ENCODE measurements around the gene FES.
A peak's percentile ranks its signal among the peaks of the same experiment; 100 is the strongest.
"Not testable (repeated sequence)": the region's sequence is repeated elsewhere in the genome, so short reads cannot be mapped to it uniquely, and the experiment has no call there.

Gene FES

DNA sequence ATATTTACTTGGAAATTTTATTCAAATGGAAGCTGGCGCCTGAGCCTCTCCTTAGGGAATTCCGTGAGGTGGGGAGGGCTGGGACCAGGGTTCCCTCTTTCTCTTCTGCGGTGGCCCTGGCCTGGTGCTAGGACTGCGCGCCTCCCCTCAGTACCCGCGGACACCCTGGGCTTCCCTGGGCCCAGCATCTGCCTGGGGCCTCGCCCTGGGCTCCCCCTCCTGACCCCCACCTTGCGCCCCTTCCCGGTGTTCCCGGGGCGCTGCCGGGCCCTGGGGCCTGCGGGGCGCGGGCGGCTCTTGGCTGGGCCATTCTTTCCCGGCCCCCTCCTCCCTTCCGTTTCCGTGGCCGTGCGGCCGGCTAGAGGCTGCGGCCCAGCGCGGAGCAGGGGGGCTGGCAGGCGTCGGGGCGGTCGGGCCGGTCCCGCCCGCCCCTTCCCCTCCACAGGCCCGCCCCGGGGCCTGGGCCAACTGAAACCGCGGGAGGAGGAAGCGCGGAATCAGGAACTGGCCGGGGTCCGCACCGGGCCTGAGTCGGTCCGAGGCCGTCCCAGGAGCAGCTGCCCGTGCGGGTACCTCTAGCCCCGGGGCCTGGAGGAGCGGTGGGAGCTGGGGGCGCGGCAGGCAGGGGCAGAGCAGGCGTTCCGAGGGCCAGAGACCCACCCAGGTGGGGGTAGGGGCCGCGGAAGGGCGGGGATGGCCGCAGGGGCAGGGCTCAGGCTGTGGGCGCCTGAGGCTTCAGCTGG, at the start of gene FES:
Gene FES, plus strand, starts transcription at position 529 of the 743 bp plus-strand sequence. CDS start 542 bp downstream, outside the sequence.
- DNase-seq: no peak

GRCh38 chr15:90834626-90835025, 49.7 kb upstream of the FES start:
- no peak for DNase-seq

DNA sequence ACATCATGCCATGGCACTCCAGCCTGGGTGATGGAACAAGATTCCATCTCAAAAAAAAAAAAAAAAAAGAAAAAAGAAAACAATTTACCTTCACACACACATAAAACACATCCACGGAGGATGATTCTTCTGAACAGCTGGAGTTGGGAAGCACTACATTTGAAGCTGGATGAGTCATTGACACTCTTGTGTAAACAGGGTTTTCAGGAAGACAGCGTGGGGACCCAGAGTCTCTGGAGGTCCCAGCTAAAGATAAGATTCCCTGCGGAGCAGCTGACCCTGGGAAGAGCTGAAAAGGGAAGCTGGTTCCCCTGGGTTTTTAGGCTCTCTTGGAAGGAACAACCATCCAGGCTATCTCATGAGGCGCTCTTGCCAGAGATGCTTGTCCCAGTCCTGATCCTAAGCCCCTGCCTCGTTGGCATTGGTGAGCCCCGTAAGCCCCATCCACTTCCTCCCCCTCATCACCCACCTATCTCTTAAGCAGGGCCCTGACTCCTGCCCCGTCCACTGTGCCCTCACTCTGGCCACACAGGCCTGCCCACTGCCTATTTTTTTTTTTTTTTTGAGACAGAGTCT, 47.9 kb upstream of the FES start:
- no peak for DNase-seq

GRCh38 chr15:90837094-90837493, 47.2 kb upstream of the FES start:
- no peak for DNase-seq

GRCh38 chr15:90838139-90838538, 46.2 kb upstream of the FES start:
- DNase-seq: no peak

- DNase-seq: no peak
Measured at GRCh38 chr15:90838544-90838943, 45.8 kb upstream of the FES start.

DNA sequence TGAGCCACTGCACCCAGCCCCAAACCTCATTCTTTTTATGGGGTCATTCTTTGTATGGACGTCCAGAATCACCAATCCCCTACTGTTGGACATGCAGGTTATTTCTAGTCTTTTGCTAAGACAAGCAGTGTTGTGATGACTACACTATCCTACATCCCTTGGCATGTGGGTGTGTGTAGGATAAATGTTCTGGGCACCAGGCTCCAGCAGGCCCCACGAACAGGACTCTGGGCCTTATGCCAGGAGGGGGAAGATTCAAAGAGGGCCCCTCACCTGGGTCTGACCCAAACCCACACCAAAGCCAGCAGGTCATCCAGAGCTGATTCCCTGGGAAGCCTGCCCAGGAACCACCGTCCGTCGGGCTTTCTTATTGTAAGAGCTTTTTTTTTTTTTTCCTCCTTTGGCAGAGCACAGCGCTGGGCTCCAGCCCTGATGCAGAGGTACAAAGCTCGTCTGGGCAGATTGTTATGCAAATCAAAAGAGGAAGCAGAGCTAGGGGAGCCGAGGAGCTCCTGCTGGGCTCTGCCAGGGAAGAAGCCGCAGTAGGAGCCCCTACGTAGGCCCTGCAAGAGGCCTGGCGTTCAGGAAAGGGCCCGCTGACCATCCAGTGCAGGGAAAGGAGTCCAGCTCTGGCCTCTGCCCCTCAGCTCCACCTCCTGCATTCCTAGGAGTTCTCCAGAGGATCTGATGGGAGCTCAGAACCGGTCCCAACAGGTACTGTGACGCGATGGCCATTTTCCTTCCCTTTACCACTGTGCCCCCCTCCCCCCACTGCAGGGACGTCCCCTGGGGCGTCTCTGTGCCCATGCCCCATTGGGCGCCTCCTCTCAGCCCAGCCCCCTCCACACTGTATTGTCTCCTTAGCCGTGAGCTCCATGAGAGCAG, 44.9 kb upstream of the FES start:
- DNase-seq: peak; percentile 36

DNA sequence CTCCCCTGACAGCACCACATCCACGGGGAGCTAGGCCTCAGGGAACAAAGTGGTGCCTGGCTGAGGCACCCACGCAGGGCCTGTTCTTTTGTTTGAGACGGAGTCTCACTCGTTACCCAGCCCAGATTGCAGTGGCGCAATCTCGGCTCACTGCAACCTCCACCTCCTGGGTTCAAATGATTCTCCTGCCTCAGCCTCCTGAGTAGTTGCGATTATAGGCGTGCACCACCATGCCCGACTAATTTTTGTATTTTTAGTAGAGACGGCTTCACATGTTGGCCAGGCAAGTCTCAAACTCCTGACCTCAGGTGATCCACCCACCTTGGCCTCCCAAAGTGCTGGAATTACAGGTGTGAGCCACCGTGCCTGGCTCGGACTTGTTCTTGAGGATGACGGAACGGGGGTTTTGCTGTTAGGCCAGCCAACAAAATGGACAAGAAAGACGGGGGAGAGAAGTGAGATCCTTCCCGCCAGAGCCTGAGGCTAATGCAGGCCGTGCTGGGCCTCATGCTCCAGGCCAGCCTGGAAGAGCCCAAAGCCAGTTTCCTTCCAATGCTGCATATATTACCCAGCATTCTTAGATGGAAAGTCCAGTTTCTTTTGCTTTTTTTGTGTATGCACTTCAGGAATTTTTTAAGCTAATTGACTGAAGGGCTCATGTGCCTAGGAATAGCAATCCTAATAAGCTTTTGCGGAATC, 44.0 kb upstream of the FES start:
- no peak for DNase-seq

- no peak for DNase-seq
Measured at GRCh38 chr15:90840954-90841353, 43.4 kb upstream of the FES start.

- no peak for DNase-seq
Measured at GRCh38 chr15:90844696-90845095, 39.6 kb upstream of the FES start.

DNA sequence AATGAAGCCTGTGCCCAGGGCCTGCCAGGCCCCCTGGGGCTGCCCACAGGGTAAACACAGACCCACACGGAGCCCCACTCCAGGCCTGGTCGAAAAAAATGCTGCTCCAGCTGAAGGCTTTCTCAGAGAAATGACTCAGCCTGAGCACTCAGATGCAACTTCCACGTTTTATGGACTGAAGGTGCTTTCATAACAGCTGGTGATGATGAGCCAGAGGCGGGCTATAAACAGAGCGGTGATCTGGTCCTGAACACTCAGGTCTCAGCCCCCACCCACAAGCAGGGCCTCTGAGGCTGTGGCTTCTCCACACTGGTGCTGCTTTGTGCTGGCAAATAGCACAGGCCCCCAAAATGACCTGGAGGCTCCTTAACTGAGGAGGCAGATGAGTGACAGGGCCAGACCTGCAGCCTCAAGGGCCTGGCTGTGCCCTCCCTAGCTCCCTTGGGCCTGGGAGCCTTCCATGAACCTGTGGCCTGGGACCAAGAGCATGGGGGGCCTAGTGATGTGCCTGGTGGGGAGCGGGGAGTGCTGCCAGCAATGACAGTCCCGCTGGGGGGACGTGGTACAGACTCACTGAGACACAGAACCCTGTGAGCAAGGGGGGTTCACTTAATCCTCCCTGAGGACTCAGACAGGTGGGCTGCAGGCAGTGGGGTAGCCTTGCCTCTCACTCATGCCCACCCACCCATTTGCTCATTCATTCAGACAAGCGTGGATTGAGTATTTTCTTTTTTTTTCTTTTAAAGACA, 38.9 kb upstream of the FES start:
- no peak for DNase-seq

DNA sequence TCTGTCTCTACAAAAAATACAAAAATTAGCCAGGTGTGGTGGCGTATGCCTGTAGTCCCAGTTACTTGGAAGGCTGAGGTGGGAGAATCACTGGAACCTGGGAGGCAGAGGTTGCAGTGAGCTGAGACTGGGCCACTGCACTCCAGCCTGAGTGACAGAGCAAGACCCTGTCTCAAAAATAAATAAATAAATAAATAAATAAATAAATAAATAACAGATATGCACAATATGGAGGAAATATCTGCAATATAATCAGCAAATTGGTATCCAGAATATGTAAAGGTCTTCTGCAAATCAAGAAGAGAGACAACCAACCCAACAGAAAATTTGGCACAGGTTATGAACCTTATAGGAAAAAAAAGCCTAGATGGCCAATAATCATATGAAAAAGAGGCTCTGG, 34.9 kb upstream of the FES start:
- not testable (repeated sequence) for DNase-seq

- no peak for DNase-seq
Measured at GRCh38 chr15:90851114-90851513, 33.2 kb upstream of the FES start.

GRCh38 chr15:90851940-90852339, 32.4 kb upstream of the FES start:
- DNase-seq: no peak

DNA sequence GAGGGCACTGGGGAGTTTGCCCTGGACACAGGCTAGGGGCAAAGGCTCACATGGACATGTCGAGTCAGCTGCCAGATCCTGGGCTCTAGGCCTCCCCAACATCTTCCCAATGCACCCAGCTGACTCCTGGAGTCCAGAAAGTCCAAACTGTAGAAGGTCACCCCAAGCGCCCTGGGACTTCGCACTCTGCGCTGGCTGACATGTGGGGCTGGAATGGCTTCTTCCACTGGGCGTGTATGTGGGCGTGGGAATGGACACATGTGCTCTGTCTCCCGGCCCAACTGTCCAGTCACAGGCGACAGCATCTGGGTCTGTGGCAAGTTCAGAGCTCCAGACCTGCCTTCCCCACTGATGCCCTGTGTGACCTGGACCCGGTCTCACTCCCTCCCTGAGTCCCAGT, 29.2 kb upstream of the FES start:
- no peak for DNase-seq

DNA sequence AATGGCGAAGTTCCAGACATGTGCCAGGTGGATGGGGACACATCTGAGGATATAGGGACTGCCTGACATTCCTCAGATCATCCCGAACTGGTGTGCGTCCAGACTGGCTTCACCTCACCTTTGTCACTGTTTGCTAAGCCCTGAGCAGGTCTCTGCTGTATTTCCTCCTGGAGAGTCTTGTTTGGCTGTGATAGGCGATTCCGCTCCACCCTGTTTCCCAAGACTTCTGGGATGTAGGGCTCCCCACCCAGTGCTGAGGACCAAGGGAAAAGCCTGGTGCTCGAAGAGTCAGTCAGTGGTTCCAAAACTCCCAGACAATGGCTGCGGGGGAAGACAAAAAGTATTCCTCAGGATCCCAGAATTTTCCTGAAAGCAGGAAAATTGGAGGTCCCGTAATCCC, 27.0 kb upstream of the FES start:
- no peak for DNase-seq

- no peak for DNase-seq
Measured at GRCh38 chr15:90857883-90858443, 26.3 kb upstream of the FES start.

GRCh38 chr15:90859234-90860131, 24.8 kb upstream of the FES start:
- DNase-seq: no peak

DNA sequence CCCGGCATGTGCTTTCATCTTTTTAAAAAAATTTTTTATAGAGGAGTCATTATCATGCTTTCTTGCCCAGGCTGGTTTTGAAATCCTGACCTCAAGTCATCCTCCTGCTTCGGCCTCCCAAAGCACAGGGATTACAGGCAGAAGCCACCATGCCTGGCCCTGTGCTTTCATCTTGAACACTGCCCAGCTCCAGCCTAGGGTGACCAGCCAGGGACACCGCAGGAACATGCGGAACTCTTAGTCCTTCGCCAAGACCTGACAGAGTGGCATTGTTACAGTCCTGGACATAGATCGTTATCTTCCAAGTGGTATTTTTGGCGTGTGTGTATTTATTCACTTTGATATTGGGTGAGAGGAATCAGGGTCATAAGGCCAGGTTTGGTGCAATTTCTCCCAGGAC, 23.9 kb upstream of the FES start:
- no peak for DNase-seq

DNA sequence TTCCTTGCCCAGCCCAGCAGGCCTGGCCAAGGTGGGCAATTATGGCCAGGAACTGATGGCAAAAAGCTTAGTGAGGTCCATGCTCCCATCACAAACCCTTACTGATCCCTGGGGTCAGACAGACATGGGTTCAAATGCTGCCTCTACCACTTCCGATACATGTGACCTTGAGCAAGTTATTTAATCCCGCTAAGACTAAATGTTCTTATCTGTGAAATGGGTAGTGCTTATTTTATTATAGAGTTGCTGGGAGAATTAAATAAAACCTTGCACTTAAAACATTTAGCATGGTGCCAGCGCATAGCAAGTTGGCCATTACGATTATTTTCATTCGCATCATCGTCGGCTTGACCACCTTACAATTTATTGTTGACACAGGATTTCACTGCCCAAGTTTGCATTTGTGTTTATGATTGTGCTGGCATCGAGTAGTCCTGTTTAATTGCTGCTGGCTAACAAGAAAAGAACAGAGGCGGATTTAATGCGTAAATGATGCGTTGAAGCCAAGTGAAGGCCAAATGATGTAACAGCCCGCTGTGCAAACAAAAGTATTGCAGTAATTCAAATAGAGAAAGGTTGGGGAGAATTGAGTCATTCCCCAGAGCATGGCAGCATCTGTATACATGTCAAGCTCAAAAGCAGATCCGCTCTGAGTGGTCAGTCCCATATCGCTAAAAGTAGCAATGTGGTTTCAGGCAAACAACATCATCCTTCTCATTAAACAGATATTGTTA, 23.2 kb upstream of the FES start:
- DNase-seq: no peak

Data from NCI-H1048 (cell line).